ENCODE data around the gene SLC38A5.
"Not testable (repeated sequence)": the region's sequence is repeated elsewhere in the genome, so short reads cannot be mapped to it uniquely, and the experiment has no call there.

SLC38A5 gene

DNA sequence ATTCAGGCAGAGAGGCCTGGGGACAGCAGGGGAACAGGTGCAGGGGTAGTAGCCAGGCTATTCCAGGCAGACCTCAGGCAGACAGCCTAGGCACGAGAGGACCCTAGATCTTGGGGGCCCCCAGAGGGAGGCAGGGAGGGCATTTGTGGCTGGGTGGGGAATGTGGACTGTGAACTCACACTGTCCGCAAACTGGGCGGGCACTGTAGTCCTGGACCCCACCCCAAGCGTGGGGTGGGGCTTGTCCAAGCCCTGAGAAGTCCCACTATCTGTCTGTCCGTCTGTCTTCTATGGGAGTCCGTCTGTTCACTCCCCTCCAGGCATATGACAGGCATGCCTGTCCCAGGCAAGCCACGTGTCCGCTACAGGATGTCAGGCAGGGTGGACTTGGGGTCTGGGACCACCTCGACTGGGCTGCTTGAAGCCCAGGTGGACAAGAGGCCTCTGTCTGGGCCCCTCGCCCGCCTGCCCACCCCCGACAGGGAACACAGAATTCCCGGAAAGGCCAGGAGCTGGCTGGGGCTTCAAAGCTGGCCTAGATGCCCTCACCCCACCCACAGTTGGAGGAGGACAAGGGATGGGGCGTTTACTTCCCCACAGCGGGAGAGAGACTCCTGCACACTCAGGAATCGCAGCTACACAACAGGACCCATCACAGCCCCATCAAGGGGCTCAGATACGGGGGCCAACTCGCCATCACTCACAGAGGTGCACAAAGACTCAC lies at the start of gene SLC38A5:
TSS of gene SLC38A5 (minus strand) at position 151 of the 723 bp plus-strand sequence. CDS start 2,336 bp downstream, outside the sequence.
- no peak for DNase-seq

DNA sequence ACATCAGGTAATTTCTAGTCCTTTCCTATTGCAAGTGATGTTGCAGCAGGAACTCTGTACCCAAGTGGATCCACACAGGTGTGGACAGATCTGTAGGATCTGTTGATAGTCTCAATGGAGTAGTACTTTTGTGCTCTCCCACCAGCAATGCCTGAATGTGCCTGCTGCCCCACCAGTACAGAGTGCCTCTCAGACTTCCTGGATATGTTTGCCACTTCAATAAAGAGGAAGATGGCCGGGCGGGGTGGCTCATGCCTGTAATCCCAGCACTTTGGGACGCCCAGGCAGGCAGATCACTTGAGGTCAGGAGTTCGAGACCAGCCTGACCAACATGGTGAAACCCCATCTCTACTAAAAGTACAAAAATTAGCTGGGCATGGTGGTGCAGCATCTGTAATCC lies 49.4 kb upstream of the SLC38A5 start:
- DNase-seq: not testable (repeated sequence)

DNA sequence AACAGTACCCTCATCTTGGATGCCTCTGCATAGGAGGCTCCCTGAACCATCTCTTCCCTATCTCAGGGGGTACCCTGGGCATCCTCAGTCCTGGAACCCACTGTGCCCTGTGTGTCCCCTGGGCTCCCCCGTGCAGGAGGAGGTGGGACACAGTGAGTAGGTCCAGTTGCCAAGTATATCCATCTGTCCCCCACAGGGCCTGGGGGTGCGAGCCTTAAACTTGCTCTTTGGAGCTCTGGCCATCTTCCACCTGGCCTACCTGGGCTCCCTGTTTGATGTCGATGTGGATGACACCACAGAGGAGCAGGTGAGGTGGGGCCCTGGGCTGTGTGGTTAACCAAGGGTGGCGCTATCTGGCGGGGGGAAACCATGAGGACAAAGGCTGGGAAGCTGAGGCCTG lies 46.9 kb upstream of the SLC38A5 start:
- no peak for DNase-seq

DNA sequence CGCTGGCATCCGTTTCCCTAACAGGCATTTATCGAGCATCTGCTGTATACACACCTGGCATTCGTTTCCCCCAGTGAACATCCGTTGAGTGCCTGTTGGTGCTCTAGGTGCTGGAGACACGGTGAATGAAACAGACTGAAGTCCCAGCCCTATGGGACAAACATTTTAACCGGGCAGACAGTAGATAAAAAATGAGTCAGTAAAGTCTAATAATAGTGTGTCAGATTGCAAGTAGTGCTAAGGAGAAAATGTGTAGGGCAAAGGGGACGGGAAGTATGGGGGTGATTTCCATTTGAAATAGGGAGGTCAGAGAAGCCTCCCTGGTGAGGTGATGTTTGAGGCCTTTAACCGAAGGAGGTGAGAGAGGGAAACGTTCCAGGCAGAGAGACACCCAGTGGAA lies 46.2 kb upstream of the SLC38A5 start:
- no peak for DNase-seq

DNA sequence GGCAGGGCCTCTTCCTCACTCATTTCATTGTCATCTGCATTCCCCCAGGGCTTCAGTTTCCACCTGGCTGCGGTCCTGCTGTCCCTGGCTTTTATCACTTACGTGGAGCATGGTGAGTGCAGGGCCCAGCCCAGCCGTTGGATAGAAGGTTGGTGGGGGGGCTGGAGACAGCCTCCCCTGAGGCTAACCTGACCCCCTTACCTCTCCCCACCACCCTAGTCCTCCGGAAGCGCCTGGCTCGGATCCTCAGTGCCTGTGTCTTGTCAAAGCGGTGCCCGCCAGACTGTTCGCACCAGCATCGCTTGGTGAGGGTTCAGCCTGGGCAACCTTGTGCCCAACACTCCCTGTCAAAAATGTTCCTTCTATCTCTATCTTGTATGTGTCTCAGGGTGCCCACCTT lies 45.8 kb upstream of the SLC38A5 start:
- DNase-seq: no peak

DNA sequence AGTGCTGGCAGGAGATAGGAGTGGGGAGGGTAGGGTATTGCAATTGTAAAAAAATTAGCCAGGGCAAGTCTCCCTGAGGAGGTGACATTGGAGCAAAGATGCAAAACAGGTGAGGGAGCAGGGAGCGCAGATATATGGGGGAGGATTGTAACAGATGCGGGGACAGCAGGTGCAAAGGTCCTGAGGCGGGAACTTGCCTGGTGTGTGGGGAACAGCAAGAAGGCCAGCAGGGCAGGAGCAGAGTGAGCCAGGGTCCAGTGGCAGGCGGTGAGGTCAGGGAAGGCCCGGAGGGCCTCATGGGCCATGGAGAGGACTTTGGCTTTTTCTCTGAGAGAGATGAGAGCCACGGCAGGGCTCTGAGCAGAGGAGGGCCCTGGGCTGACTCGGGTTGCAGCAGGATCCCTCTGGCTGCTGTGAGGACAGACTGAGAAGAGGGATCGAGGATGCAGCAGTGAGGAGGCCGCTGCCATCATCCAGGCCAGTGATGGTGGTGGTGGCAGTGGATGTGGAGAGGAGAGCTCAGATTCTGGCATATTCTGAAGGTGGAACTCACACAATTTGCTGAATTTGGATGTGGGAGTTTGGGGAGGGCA lies 44.9 kb upstream of the SLC38A5 start:
- DNase-seq: no peak

DNA sequence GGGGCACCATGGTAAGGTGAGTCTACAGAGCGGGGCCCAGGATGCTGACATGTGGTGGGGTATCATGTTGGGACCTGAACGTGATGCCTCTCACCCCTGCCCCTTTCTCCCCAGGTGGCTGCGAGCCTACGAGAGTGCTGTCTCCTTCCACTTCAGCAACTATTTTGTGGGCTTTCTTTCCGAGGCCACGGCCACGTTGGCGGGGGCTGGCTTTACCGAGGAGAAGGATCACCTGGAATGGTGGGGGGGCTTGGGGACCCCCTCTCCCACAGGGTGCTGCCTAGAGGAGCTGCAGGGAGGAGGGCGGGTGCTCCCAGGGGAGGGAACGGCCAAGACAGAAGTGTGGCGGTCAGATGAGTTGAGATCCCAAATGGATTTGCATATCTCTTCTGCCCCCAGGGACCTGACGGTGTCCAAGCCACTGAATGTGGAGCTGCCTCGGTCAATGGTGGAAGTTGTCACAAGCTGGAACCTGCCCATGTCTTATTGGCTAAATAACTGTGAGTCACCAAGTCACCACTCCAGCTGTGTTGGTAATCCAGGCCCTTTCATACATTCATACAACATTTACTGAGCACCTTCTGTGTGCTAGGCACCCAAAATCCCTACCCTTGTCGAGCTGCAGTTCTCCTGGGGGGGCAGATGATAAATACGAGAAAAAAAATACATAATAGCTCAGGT lies 44.2 kb upstream of the SLC38A5 start:
- no peak for DNase-seq

DNA sequence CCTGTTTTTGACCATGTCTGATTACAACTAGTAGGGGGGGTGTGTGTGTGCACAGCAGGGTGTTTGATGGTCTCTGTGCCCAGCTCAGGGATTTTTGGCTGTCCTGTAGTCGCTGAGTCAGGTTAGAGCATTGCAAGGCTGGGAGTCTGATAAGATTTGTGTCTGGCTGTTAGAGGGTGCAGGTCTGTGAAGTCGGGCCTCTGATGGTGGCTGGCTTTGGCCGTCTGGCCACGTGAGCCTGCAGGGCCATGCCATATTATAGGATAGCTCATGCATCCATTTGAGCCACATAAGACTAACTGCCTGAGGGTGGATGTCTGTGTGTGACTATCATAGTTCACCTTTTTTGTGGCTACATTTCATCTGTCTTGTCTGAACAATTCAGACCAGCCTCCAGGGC lies 43.6 kb upstream of the SLC38A5 start:
- DNase-seq: no peak

DNA sequence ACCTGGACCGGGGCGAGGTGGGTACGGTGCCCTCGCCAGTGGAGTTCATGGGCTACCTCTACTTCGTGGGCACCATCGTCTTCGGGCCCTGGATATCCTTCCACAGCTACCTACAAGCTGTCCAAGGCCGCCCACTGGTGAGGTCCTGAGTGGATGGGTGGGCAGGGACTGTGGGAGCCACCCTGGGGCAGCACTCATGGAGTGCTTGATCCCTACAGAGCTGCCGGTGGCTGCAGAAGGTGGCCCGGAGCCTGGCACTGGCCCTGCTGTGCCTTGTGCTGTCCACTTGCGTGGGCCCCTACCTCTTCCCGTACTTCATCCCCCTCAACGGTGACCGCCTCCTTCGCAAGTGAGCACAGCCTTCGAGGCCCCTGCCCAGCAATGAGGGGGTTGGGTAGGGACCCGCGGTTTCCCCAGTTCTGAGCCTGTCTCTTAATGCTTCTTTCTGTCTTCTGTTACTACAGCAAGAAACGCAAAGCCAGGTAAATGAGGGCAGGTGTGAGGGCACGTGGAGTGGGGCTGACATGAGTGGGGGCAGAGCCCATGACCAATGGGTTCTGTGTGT lies 42.4 kb upstream of the SLC38A5 start:
- DNase-seq: no peak

DNA sequence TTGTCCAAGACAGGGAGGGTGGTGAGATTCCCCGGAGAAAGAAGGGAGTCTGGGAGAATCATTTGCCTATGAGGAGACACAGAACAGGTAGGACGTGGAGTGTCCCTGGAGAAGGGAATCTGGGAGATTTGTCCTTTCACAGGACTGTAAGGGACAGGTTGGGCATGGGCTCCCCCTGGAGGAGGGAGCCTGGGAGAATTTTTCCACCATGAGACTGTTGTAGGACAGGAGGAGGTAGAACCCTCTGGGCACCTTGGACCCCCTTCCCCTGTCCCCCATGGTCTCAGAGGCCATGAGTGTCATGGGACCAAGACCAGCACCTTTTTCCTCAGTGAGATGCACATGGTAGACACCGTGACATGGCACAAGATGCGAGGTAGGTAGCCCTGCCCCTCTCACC lies 41.5 kb upstream of the SLC38A5 start:
- DNase-seq: no peak

DNA sequence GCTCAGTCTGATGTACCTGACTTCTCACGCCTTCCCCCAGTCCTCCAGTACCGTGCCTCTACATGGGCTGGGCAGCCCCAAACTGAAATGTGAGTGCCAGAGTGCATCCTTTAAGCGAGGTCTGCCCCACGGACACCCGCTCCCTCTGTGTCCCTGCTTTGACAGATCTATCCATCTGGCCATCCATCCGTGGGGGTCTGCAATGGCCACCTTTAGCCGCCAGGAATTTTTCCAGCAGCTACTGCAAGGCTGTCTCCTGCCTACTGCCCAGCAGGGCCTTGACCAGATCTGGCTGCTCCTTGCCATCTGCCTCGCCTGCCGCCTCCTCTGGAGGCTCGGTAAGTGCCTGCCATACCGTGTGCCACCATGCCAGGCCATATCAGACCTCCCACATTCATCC lies 39.6 kb upstream of the SLC38A5 start:
- DNase-seq: no peak

DNA sequence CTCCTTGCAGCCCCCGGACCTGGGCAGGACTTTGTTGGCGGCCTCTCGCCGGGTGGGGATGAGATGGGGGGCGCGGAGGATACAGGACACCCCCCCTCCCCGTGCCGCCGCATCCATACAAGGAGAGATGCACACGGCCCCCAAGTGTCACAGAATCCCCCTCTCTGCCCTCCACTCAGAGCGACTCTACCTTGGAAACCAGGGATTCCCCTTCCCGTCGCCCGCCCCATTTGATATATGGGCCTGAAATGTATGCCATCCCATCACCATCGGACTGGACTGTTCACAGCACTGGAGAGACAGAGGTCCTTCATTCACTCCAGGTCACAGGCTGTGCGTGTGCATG lies 39.2 kb upstream of the SLC38A5 start:
- DNase-seq: no peak

DNA sequence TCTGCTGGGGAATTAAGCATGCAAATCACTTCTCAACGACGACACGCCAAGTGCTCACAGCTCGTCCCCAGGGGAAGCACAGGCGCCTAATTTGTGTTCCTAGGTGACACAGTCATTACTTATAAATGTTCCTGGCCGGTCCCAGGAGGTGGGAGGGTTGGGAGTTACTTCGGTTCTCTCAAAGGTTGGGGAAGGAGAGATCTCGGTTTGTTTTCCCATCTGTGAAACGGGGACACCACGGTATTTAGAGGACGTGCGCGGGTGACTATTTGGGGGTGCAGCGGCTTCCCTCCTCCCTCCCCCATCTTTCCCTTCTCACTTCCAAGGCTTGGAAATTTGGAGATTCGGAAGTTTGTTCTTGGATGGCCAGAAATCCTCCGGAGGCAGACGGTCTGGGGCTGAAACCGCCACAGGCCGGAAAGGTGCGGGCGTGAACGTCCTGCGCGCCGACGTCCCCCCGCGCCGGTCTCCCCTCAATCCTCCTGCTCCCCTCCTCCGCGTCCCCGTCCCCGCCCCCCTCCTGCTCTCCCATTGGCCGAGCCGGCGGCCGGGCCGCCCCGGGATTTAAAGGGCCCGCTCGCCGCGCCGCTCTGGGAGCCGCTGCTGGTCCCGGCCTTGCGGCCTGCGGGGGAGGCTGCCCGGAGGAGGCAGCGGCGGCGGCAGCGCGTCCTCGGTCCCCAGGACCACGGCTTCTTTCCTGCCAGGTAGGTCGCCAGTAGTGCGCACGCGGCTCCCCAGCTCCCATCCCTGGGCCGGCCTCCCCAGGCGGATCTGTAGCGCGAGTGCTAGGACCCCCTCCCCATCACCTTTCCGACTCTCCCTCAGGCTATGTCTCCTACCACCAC lies 38.6 kb upstream of the SLC38A5 start, which contains the start of gene PORCN:
TSS of gene PORCN (plus strand) at position 593 of the 845 bp plus-strand sequence. CDS start 829 bp downstream, outside the sequence.
- no peak for DNase-seq

DNA sequence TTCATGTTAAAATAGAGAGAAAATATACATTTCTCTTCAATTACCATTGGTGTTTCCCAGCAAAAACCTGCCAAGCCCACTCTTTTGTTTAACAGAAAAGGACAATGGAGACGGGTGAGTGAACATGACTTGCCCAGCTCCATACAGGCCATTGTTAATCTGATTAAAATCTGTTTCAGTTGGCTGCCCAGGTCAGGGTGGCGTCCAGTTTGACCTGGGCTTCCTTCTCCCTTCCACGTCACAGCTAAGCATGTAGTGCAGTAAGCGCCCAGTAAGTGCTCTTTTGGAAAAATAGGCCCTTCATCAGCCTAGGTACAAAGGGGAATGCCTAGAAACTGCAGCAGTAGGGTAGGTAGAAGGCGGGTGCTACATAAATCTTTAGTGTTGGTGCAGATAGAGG lies 37.2 kb upstream of the SLC38A5 start:
- DNase-seq: no peak

DNA sequence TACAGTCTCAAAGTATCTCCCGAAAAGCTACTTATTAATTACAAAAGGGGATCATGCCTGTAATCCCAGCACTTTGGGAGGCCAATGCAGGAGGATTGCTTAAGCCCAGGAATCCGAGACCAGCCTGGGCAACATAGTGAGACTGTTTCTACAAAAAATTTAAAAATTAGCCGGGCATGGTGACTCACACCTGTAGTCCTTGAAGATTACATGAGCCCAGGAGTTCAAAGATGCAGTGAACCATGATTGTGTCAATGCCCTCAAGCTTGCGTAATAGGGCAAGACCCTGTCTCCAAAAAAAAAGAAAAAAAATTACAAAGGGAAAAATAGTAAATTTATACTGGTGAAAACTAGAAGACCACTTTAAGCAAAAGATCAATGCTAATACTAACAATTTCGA lies 35.4 kb upstream of the SLC38A5 start:
- DNase-seq: no peak

DNA sequence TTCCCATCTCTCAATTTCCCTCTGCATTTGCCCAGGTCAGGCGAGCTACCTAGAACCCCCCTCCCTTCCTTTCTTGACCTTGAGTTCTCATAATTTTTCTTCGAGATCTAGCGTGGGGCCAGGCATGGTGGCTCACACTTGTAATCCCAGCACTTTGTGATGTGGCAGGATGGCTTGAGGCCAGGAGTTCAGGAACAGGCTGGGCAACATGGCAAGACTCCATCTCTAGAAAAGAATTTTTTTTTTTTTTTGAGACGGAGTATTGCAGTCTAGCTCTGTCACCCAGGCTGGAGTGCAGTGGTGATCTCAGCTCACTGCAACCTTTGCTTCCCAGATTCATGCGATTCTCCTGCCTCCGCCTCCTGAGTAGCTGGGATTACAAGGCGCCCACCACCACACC lies 34.2 kb upstream of the SLC38A5 start:
- no peak for DNase-seq

DNA sequence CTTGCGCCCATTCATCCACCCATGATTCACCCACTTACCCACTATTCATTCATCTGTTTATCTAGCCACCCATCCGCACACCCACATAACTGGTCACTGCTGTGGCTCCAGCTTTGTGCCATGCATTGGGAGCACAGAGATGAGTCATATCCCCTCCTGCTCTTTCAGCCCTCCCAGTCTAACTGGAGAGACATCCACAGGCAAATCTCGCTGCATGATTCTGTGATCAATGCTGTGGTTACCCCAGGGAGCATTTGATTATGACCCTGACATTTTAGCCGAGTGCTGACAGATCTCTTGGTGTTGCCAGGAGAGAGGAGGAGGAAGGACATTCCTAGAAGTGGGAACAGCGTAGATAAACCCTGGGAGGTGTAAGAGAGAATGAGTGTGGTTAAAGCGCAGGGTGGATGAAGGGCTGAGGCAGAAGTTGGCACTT lies 28.3 kb upstream of the SLC38A5 start:
- no peak for DNase-seq

DNA sequence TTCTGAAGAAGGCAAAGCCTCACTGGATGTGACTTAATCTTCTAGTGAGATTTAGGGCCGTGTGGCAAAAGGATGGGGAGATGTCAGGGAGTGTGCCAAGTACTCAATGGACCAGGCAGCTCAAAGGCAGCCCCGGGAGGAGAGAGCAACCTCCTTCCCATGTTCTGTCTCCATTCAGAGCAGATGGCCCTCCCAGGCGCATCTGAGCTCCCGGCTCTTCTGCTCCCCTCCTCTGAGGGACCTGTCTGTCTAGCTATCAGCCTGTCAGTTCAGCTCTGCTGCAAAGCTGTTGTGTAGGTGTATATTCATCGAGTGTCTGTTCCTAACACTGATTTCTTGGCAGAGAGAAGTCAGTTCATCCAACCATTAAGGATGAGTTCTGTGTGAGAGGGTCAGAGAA lies 27.8 kb upstream of the SLC38A5 start:
- no peak for DNase-seq

DNA sequence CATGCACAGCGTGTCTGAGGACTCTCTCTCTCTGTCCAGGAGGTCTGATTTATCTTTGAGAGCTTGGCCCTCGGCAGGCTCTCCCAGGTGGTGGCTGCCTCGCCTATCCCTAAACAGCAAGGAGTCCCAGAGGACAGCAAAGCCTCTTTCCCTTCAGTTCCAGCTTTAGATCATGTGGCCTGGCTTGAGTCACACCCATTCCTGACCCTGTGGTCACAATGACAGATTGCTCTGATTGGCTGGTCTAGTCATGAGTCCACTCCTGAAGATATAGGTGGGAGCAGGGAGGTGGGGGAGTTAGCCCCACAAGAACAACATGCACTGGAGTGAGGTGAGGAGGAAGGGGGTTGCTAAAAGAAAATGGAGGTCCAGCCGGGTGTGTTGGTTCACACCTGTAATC lies 26.6 kb upstream of the SLC38A5 start:
- DNase-seq: no peak

DNA sequence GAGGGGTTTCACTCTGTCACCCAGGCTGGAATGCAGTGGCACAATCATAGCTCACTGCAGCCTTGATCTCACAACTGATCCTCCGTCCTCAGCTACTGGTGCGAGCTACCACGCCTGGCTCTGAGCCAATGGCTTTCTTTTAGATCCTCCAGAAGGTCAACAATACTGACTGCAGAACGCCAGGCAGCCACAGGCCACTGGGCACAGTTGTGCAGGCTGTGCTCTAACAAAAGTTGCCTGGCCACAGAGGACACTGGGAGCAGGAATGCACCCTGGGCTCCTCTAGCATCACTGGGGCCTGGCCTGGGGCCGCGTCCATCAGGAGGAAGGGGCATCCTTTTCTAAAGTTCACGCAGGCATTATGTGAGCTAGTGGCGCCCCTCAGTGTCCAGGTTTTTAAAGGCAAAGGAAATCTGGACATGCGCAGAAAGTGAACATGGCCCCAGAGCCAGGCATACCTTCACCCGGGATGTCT lies 23.9 kb upstream of the SLC38A5 start:
- no peak for DNase-seq

DNA sequence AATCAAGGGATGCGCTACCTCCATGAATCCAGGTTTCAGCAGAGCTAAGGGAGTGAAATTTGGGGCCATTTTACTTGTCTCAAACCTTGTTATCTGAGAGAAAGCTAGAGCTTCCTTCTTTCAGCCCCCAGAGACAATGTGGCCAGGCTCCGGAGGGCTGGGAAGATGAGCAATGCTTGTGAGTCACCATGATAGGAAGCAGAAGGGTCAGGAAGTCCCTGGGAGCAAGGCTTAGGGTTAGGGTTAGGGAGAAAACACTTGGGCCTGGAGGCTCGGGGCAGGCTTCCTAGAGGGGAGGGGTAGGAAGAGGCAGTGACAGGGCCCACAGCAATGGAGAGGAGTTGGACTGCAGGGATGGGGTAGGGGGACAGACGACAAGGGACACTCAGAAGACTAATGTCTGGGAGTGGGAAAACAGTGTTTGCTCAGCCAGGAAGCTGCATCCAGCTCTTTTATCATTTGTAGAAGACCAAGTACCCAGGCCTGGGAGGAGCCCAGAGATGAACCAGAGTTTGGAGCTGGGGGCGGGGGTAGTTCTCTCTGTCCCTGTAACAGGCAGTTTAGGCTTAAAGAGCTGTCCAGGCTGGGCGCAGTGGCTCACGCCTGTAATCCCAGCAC lies 22.3 kb upstream of the SLC38A5 start:
- no peak for DNase-seq

DNA sequence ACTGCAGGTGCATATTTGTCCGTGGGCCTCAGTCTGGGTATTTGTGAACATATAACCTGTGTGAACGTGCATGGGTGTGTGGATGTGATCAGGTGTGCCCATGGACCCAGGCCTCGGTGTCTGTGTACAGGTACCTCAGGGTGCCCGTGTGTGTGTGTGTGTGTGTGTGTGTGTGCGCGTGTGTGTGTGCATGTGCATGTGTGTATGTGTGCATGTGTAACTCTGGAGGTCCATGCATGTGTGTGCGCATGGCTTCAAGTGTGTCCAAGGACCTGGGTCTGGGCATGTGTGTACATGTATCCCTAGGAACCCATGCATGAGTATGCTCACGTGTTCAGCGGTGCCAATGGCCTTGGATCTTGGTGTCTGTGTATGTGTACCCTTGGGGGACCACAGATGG lies 21.7 kb upstream of the SLC38A5 start:
- no peak for DNase-seq

Measured in COR-L47 (cell line).